Fibroblast of skin of right biceps (primary cell): ENCODE results near the gene AGTR2.
"Not testable (repeated sequence)": the region's sequence is repeated elsewhere in the genome, so short reads cannot be mapped to it uniquely, and the experiment has no call there.

ENCODE experiments used
- DNase-seq: peaks from one replicate; pipeline ENCODE4 v3.0.0-alpha.2; 2013

The AGTR2 gene, protein sequence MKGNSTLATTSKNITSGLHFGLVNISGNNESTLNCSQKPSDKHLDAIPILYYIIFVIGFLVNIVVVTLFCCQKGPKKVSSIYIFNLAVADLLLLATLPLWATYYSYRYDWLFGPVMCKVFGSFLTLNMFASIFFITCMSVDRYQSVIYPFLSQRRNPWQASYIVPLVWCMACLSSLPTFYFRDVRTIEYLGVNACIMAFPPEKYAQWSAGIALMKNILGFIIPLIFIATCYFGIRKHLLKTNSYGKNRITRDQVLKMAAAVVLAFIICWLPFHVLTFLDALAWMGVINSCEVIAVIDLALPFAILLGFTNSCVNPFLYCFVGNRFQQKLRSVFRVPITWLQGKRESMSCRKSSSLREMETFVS

DNA sequence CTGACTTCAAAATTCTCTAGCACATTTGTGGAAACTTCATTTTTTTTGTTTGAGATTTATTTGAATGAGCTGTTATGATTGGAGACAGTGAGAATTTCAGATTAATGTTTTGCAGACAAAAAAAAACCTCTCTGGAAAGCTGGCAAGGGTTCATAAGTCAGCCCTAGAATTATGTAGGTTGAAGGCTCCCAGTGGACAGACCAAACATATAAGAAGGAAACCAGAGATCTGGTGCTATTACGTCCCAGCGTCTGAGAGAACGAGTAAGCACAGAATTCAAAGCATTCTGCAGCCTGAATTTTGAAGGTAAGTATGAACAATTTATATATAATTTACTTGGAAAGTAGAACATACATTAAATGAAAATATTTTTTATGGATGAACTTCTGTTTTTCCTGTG, at the start of gene AGTR2:
AGTR2 (plus strand) TSS at position 234 of the 400 bp plus-strand sequence. CDS start 1,537 bp downstream, outside the sequence.
- DNase-seq = no peak

DNA sequence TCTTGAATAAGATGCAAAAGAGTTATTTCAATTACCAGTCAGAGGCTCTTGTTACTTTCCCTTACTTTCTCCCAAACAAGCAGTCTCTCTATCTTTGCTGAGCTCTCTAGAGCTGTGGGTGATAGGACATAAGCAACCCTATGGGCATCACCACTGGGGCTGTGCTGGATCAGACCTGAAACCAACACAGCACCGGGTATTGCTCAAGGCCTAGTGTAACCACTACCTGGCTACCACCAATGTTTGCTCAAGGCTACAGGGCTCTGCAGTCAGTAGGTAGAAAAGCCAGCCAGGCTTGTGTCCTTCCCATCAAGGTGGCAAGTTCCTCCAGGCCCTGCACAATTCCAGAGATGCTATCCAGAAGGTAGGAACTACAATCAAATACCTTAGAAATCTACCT, 35.3 kb upstream of the AGTR2 start:
- no peak for DNase-seq

DNA sequence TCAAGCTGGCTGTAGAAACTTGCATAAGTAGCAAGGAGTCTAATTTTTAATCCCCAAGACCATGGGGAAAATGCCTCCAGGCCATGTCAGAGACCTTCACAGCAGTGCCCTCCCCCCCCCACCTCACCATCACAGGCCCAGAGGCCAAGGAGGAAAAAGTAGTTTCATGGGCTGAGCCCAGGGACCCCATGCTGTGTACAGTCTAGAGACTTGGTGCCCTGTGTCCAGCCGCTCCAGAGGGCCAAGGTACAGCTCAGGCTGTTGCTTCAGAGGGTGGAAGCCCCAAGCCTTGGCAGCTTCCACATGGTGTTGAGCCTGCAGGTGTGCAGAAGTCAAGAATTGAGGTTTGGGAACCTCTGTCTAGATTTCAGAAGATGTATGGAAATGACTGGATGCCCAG, 29.3 kb upstream of the AGTR2 start:
- DNase-seq = not testable (repeated sequence)

DNA sequence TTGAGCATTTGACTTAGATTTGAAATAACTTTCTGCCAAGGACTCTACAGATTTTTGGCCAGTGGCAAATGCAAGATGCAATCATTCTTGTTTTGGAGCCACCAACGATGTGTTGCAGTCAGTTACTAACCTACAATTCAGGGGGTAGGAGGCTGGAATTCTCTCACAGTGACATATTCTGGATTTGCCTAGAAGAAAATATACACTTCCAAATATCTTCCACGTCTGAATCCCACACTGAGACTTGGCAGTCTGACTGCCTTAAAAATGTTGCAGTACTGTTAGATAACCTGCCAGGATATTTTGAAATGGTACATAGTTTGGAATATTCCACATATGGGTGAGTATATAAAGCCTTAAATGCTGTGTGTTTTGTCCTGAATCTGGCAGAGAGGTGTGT, 27.6 kb upstream of the AGTR2 start:
- DNase-seq = no peak

DNA sequence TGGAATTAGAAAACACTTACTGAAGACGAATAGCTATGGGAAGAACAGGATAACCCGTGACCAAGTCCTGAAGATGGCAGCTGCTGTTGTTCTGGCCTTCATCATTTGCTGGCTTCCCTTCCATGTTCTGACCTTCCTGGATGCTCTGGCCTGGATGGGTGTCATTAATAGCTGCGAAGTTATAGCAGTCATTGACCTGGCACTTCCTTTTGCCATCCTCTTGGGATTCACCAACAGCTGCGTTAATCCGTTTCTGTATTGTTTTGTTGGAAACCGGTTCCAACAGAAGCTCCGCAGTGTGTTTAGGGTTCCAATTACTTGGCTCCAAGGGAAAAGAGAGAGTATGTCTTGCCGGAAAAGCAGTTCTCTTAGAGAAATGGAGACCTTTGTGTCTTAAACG, 2.4 kb downstream of the AGTR2 start:
- no peak for DNase-seq

DNA sequence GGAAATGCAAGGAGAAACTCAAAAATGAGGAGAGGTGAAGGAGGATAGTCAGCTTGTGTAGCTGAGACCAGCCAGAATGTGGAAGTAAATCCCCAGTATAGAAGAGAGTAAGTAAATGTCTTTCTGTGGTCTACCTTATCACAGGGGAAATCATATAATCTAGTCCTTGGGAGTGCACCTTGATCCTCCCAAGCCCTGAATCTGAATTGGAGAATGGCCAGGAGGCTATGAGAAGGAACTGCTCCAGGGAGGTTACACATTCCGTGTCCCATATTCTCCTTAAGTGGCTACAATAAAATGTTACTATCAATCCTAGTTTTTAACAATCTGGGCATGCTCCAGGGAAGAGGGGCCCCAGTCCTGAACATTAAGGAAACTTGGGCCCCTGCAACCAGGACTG, 10.8 kb downstream of the AGTR2 start:
- no peak for DNase-seq

DNA sequence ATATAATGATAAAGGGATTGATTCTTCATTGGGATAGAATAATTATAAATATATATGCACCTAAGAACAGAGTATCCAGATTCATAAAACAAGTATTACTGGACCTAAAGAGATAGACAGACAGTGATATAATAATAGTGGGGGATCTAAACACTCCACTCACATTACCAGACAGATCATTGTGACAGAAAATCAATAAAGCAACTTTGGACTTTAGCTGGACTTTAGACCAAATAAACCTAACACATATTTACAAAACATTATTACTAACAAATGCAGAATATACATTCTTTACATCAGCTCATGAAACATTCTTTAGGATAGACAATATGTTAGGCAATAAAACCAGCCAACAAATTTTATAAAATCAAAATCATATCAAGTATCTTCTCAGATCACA, 14.6 kb downstream of the AGTR2 start:
- no peak for DNase-seq

DNA sequence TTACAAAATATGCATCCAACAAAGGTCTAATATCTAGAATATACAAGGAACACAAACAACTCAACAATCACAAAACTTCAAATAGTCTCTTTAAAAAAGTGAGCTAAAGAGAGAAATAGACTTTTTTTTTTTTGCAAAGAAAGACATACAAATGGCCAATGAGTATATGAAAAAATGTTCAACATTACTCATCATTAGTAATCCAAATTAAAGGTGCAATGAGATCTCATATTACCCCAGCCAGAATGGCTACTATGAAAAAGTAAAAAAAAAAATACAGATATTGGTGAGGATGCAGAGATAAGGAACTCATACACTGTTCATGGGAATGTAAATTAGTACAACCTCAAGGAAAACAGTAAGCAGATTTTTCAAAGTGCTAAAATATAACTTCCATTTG, 24.1 kb downstream of the AGTR2 start:
- DNase-seq = no peak

DNA sequence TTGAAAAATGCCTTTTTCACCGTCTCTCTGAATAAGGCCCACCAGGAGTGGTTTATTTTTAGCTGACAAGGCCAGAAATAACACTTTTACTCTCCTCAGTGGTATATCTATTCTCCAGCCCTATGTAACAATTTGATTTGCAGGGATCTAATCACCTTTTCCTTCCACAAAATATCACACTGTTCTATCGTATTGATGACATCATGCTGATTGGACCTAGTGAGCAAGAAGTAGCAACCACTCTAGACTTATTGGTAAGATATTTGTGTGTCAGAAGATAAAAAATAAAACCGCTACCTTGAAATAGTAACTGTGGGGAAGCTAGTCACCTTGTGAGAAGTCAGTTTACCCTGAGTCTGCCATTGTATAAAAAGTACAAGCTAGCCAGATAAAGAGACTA, 27.7 kb downstream of the AGTR2 start:
- DNase-seq = no peak

DNA sequence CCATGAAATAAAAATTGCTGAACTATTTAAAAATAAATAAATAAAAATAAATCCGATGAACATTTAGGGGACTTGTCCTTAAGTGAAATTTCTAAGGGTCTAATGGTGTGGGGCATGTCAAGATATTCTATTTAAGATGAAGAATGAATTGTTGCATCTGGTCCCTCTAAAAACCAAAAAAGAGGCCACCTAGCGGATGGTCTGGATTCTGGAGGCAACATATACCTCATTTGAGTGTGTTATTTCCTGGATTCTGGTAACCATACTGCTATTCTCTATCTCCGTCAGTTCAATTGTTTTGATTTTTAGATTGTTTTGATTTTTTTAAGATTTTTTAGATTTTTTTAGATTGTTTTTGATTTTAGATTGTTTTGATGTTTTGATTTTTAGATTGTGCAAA, 28.3 kb downstream of the AGTR2 start:
- DNase-seq = no peak

DNA sequence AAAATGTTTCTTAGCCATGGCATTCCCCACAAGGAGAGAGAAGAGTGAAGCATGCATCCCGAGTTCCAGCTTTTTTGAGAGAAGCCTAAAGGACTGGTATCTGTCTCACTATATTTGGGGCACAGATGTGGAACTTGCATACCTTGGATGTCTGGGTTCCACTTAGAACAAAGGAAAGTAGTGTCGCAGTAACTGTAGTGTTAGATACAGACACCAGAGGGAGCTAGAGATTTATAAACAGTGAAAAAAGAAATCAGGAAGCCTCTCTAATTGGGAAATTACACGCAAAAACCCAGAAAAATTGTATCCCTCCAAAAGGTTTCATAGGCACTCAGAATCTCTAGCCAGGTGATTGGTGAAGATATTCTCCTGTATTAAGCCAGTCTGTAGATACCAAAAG, 34.4 kb downstream of the AGTR2 start:
- DNase-seq = peak; percentile 0

DNA sequence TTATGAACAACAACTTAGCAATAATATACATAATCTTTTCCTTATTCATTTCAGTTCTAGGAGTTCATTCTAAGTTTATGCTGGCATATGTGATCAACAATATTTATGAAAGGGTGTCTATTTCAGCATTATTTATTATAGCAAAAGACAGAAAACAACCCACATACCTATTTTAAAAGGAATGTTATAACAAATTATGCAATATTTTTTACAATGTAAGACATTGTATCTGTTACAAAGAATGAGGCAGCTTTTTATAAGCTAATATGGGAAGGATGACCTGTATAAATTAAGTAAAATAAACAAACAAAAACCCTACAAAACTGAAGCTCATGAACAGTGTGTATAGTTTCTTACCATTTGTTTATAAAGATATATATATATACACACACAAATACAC, 42.7 kb downstream of the AGTR2 start:
- DNase-seq = no peak

DNA sequence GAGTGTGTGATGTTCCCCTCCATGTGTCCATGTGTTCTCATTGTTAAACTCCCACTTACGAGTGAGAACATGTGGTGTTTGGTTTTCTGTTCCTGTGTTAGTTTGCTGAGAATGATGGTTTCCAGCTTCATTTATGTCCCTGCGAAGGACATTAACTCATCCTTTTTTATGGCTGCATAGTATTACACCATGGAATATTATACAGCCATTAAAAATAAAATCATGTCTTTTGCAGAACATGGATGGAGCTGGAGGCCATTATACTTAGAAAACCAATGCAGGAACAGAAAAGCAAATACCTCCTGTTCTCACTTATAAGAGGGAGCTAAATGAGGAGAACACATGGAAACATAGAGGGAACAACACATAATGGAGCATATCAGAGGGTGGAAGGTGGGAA, 46.5 kb downstream of the AGTR2 start:
- DNase-seq = not testable (repeated sequence)
